H1 (cell line): ENCODE data around the gene SRMS. TPM values are rescaled to one million over a fixed set of nuclear protein-coding genes. Genes with fewer than 3 reads are reported as not detected.

ENCODE experiments used
- EGR1 ChIP-seq: IDR thresholded peaks from 2 replicates; pipeline ENCODE4 v1.6.1; 2011; ENCODE audit warnings: low read depth, low read length, borderline replicate concordance
- KDM4A ChIP-seq: IDR thresholded peaks from one replicate; pipeline ENCODE4 v1.7.1; 2012; ENCODE audit warnings: low read depth, mild to moderate bottlenecking, moderate library complexity, low read length, inconsistent platforms; ENCODE audit not compliant: severe bottlenecking
- SIX5 ChIP-seq: IDR thresholded peaks from 2 replicates; pipeline ENCODE4 v1.6.1; 2011; ENCODE audit warnings: mild to moderate bottlenecking, low read depth, low read length
- polyA plus RNA-seq, 7 experiments: library from polyadenylated mRNA; depleted of rRNA in 3 of 7; stranded (reverse) in 5 of 7; unstranded in 2 of 7; fragments of >200 nt in 5 of 7; fragments of 200-250 nt in 2 of 7; gene quantifications; 1 replicate in 5 of 7; 2 replicates in 1 of 7; 4 replicates in 1 of 7; pipeline versions ENCODE4 v1.2.1 to v1.2.3, GENCODE V29; 2011 to 2013; ENCODE audit warnings: missing spikeins in 2 of 7, mixed read lengths in 2 of 7
- total RNA-seq: library from RNA; stranded (reverse); fragmentation: NEBNext Ultra II Directional; extraction: Animal tissue kit (Norgen Biotek cat#: 25700); gene quantifications from 2 replicates; pipeline ENCODE4 v1.2.1, GENCODE V29; 2021
- TF ChIP-seq, protein P1 (sequence below): IDR thresholded peaks from 2 replicates; pipeline ENCODE4 v1.6.1; 2012; ENCODE audit warnings: low read length, inconsistent platforms

The SRMS gene
- total and polyA plus RNA-seq, 2 of the 8 experiments (the other 6 are each of a cell fraction or from before 2014, with no cell fraction given), result 0.39 to 0.76 TPM

DNA sequence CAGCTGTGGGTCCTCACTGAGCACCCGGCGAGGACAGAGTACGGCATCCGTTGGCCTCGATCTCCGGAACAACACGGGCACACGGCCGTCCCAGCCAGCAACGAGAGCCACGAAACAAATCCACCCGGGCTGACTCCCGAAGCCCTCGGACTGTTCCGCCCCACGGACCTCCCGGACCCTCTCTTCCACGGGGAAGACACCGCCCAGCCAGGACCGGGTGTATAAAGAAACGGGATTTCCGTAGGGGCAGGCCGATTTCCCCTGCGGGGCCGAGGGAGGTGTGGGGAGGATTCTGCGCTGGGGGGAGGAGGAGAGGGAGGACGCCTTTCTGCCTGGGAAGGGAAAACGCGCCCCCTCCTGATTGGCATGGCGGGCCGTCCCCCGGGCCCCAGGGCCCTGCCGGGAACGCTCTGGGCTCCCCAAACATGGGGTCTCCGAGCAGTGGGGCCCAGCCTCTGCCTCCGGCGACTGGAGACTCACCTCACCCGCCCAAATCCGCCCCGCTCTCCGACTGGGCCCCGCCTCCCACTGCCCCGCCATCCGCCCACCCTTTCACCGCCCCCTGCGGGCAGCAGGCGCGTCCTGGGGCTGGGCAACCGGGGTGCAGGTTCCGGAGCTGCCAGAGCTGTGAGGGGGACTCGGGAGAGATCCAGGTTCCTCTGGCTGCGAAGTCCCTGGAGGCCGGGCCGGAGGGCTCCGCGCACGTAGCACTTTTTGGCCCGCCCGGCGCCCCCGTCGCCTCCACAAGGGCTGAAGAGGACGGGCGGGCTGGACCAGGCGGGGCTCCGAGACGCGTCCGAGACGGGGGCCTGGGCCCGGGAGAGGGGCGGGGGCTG lies 27.7 kb downstream of the SRMS start (continued):
- TF ChIP-seq, protein P1, sequence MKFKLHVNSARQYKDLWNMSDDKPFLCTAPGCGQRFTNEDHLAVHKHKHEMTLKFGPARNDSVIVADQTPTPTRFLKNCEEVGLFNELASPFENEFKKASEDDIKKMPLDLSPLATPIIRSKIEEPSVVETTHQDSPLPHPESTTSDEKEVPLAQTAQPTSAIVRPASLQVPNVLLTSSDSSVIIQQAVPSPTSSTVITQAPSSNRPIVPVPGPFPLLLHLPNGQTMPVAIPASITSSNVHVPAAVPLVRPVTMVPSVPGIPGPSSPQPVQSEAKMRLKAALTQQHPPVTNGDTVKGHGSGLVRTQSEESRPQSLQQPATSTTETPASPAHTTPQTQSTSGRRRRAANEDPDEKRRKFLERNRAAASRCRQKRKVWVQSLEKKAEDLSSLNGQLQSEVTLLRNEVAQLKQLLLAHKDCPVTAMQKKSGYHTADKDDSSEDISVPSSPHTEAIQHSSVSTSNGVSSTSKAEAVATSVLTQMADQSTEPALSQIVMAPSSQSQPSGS, result no peak
- peak; percentile 43 for TF ChIP-seq KDM4A
- TF ChIP-seq SIX5, result no peak
- peak; percentile 15; the same call in 1 of the 2 replicates for TF ChIP-seq EGR1
